ENCODE data around the gene CAMK1D. TPM values are rescaled to one million over a fixed set of nuclear protein-coding genes. Genes with fewer than 3 reads are reported as not detected.

CAMK1D gene
- total and polyA plus RNA-seq, 3 donors from 2014 or later = 10.0 to 14.5 (median 14.0) TPM

- peak overlapping the region; percentile 63 to 84 for H3K27ac ChIP-seq
- no peaks in the 10 kb centered on the region for H3K9me3 ChIP-seq
- WGBS, 2 donors = 59 to 63% methylated on average over 20 of the region's 20 CpGs
- intact Hi-C loops (cut with DNase I; ENCODE audit: low total_unique reads) = no loop called here
- DNase-seq = peak; percentile 43
- H3K4me1 ChIP-seq = no peaks in the 10 kb centered on the region
- H3K36me3 ChIP-seq (ENCODE audit: low read depth, missing control alignments) = no peaks in the 10 kb centered on the region
- H3K27me3 ChIP-seq = no peaks in the 10 kb centered on the region
- H3K4me3 ChIP-seq = no peak overlapping the region
- no peak for TF ChIP-seq POLR2A (IDR thresholded peaks at IDR 0.05)
- no peak for TF ChIP-seq CTCF (IDR thresholded peaks at IDR 0.05)
These were observed 217.1 kb downstream of the CAMK1D start for GRCh38 chr10:12566161-12567115.

GRCh38 chr10:12568391-12569009 is 219.2 kb downstream of the CAMK1D start:
- WGBS, 2 donors = 57 to 66% methylated on average over 7 of the region's 7 CpGs
- no peak for DNase-seq

DNA sequence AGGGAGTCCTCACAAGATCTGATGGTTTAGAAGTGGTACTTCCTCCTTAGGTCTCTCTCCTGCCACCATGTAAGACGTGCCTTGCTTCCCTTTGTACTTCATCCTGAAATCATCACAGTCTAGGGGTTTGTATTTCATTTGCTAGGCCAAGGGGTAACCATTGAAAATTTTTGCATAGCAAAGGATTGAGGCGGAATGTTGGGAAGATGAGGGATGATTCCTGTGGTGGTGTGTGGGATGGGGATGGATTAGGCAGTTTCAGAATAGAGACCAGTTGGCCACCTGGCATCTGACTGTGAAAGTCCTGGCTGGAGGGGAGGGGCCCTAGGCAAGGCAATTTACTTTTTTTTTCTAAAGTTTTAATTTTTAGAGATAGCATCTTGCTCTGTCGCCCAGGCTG is 222.9 kb downstream of the CAMK1D start:
- no peaks in the 10 kb centered on the region for H3K27me3 ChIP-seq
- 90 to 92% methylated on average over 3 of the region's 3 CpGs for WGBS, 2 donors
- no peak for TF ChIP-seq CTCF (IDR thresholded peaks at IDR 0.05)
- TF ChIP-seq POLR2A (IDR thresholded peaks at IDR 0.05) = no peak
- no peaks in the 10 kb centered on the region for H3K9me3 ChIP-seq
- no peaks in the 10 kb centered on the region for H3K36me3 ChIP-seq (ENCODE audit: low read depth, missing control alignments)
- H3K27ac ChIP-seq = no peak overlapping the region
- no peak overlapping the region for H3K4me3 ChIP-seq
- H3K4me1 ChIP-seq = no peaks in the 10 kb centered on the region
- intact Hi-C loops (cut with DNase I; ENCODE audit: low total_unique reads) = no loop called here
- no peak for DNase-seq

More at GRCh38 chr10:12568391-12569009, 219.2 kb downstream of the CAMK1D start:
- Histone ChIP-seq H3K4me1 (no peaks in the 10 kb centered on the region), H3K9me3 (no peaks in the 10 kb centered on the region), H3K27me3 (no peaks in the 10 kb centered on the region), H3K4me3 (no peak overlapping the region), H3K36me3 (ENCODE audit: low read depth, missing control alignments) (no peaks in the 10 kb centered on the region), H3K27ac (no peak overlapping the region)
- intact Hi-C loops (cut with DNase I; ENCODE audit: low total_unique reads) = no loop called here
- no peak for TF ChIP-seq POLR2A (IDR thresholded peaks at IDR 0.05)
- TF ChIP-seq CTCF (IDR thresholded peaks at IDR 0.05) = no peak

GRCh38 chr10:12577610-12578009 is 228.3 kb downstream of the CAMK1D start:
- Histone ChIP-seq H3K4me3 (no peak overlapping the region), H3K27ac (no peak overlapping the region), H3K27me3 (no peaks in the 10 kb centered on the region), H3K9me3 (no peaks in the 10 kb centered on the region), H3K36me3 (ENCODE audit: low read depth, missing control alignments) (no peaks in the 10 kb centered on the region), H3K4me1 (no peaks in the 10 kb centered on the region)
- TF ChIP-seq POLR2A (IDR thresholded peaks at IDR 0.05) = no peak
- no peak for TF ChIP-seq CTCF (IDR thresholded peaks at IDR 0.05)
- 90 to 95% methylated on average over 7 of the region's 7 CpGs for WGBS, 2 donors
- DNase-seq = no peak
- intact Hi-C loops (cut with DNase I; ENCODE audit: low total_unique reads) = no loop called here

All from testis (tissue), 3 donors.